HL-60 (cell line): ENCODE measurements around the gene LRRC52.

ENCODE experiments used
- DNase-seq, 2 experiments: peaks; one replicate each; pipeline ENCODE4 v3.0.0-alpha.2; 2010 to 2020; ENCODE audit warnings: low read depth in 1 of 2, low spot score in 1 of 2
- H3K27ac ChIP-seq: fragments of 250-450 bp; sonication (Bioruptor Pico); replicated peaks from 2 replicates; pipeline ENCODE4 v1.5.1; 2020; ENCODE audit warnings: mild to moderate bottlenecking, moderate library complexity
- H3K27me3 ChIP-seq: fragments of 250-450 bp; sonication (Bioruptor Pico); 2 replicates; pipeline ENCODE4 v1.5.1; 2021; ENCODE audit warnings: mild to moderate bottlenecking, moderate library complexity; ENCODE audit not compliant: insufficient read depth, poor library complexity, severe bottlenecking
- H3K4me3 ChIP-seq: replicated peaks from 2 replicates; pipeline ENCODE4 v1.5.1; 2011; ENCODE audit warnings: mild to moderate bottlenecking, control low read depth, low read length; ENCODE audit not compliant: insufficient read depth
- CTCF ChIP-seq: IDR thresholded peaks from one replicate; pipeline ENCODE4 v1.5.1; 2011; ENCODE audit warnings: low read length, control low read depth, inconsistent platforms; ENCODE audit not compliant: insufficient read depth
- GABPA ChIP-seq: IDR thresholded peaks from 2 replicates; pipeline ENCODE4 v1.6.1; 2012; ENCODE audit warnings: low read depth
- POLR2AphosphoS5 ChIP-seq: IDR thresholded peaks from 2 replicates; pipeline ENCODE4 v1.6.1; 2012; ENCODE audit warnings: low read depth
- REST ChIP-seq: IDR thresholded peaks from 2 replicates; pipeline ENCODE4 v1.6.1; 2012; ENCODE audit warnings: low read depth; ENCODE audit not compliant: insufficient replicate concordance
- SPI1 ChIP-seq: IDR thresholded peaks from 2 replicates; pipeline ENCODE4 v1.6.1; 2012; ENCODE audit warnings: low read depth, mild to moderate bottlenecking, borderline replicate concordance

The LRRC52 gene

DNA sequence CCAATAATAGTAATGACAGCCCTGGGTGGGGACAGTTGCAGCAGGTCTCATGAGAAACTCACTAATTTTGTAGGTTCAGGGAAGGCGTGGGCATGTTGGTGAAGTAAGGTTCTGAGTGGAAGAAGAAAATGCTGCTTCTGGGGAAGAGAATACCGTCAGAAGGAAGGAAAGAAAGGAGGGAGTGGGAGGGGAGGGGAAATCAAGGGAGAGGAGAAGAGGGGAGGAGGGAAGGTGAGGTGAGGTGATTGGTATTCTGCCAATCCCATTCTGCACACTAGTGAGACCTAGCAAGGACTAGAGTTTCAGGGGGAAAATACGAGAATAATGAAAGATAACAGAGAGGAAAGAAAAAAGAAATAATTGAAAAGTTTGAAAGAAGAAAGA lies 54.9 kb downstream of the LRRC52 start:
- DNase-seq = no peak
- H3K27ac ChIP-seq = peak overlapping the region; percentile 49
- peak overlapping the region; percentile 50 for H3K4me3 ChIP-seq

DNA sequence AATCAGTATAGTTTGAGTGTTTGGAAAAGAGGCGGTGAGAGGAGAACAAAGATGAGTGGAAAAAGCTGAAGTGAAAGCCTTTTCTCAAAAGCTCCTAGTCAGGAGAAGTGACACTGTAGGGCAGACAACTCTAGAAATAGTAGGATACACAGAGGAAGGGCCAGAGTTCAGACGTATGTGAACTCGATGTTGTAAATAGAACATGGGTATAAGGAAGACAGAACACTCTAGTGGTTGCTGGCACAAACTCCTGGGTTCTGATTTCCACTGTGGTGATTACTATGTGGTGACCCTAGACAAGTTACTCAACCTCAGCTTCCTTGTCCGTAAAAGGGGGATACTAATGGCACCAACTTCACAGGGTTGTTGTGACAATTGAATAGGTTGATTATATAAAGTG lies 57.0 kb downstream of the LRRC52 start:
- H3K27ac ChIP-seq = no peak overlapping the region
- DNase-seq = no peak
- peaks cover 2% of the 10 kb centered on the region for H3K27me3 ChIP-seq
- TF ChIP-seq GABPA (no peak), SPI1 (no peak), POLR2AphosphoS5 (no peak), REST (no peak), CTCF (no peak)
- no peak overlapping the region for H3K4me3 ChIP-seq

More for the DNA sequence above, 54.9 kb downstream of the LRRC52 start:
- TF ChIP-seq GABPA (no peak), SPI1 (no peak), CTCF (no peak), POLR2AphosphoS5 (no peak), REST (no peak)
- peaks cover 17% of the 10 kb centered on the region for H3K27me3 ChIP-seq

DNA sequence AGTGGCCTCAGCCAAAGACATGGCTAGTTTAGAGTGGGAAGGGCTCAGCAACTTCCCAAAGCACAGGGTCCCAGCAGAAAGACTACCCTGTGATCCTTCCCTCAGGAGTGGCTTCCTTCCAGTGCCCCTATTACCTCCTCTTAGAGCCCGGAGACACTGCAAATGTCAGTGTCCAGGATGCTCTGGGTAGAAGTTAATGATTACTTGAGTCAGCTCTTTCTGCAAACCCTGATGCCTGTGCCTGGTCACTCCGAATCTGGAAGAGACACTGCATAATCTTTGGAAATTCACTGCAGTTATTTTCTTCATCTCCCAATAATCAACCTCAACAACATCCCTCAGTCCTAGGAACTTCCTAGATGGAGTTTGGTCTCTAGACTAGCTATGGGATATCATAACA lies 60.0 kb downstream of the LRRC52 start:
- no peak for DNase-seq
- no peak for TF ChIP-seq SPI1
- TF ChIP-seq GABPA = no peak
- no peak for TF ChIP-seq CTCF
- TF ChIP-seq REST = no peak
- TF ChIP-seq POLR2AphosphoS5 = no peak
- Histone ChIP-seq H3K27me3 (no peaks in the 10 kb centered on the region), H3K27ac (no peak overlapping the region), H3K4me3 (no peak overlapping the region)
